Measurements from ENCODE around the gene CLIP3.

The CLIP3 gene

DNA sequence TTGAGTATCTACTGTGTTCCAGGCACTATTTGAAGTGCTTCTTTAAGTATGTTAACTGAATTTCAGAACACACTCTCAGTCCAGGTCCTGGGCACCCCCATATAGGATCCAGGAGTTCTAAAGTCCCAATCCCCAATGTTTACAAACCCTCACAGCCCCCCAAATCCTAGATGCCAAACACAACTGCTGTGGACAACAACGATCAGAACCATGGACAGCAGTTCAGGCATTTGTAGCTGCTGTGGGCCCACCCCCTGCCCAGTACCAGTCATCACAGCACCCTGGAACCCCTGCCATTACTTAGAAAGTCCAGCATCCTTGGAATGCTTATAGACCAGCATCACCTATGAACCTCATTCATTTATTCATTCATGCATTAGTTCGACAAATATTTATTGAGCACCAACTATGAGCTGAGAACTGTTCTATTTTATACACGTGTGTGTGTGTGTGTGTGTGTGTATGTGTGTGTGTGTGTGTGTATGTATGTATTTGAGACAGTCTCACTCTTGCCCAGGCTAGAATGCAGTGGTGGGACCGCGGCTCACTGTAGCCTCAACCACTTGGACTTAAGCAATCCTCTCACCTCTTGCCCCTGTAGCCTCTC, 57.0 kb downstream of the CLIP3 start:
- TF ChIP-seq, protein P1, sequence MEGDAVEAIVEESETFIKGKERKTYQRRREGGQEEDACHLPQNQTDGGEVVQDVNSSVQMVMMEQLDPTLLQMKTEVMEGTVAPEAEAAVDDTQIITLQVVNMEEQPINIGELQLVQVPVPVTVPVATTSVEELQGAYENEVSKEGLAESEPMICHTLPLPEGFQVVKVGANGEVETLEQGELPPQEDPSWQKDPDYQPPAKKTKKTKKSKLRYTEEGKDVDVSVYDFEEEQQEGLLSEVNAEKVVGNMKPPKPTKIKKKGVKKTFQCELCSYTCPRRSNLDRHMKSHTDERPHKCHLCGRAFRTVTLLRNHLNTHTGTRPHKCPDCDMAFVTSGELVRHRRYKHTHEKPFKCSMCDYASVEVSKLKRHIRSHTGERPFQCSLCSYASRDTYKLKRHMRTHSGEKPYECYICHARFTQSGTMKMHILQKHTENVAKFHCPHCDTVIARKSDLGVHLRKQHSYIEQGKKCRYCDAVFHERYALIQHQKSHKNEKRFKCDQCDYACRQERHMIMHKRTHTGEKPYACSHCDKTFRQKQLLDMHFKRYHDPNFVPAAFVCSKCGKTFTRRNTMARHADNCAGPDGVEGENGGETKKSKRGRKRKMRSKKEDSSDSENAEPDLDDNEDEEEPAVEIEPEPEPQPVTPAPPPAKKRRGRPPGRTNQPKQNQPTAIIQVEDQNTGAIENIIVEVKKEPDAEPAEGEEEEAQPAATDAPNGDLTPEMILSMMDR (IDR thresholded peaks at IDR 0.05; ENCODE audit: insufficient read depth, low read depth, low read length, missing control alignments) = no peak
- no peak for DNase-seq (ENCODE audit: low read depth)
- no peak overlapping the region for H3K4me3 ChIP-seq (ENCODE audit: low read depth, low read length)

DNA sequence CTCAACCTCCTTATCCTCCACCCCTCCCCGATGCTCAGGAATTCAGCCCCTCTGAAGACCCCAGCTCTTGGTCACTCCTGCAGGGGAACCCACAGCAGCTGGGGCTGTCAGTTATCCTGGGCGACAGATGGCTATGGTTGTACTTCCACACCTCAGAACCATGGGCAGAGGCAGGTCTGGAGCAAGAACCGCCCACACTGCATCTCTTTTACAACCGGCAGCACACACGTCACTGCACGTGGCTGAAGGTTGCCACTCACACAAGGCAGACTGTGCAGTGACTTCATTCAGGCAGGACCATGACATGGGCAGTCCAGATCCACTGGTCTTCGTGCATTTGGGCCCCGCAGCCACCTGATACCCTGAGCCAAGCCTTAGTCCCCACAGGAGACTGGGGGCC, 59.2 kb downstream of the CLIP3 start:
- no peak for DNase-seq (ENCODE audit: low read depth)
- H3K4me3 ChIP-seq (ENCODE audit: low read depth, low read length) = no peak overlapping the region
- TF ChIP-seq, protein P1 (IDR thresholded peaks at IDR 0.05; ENCODE audit: insufficient read depth, low read depth, low read length, missing control alignments) = no peak

DNA sequence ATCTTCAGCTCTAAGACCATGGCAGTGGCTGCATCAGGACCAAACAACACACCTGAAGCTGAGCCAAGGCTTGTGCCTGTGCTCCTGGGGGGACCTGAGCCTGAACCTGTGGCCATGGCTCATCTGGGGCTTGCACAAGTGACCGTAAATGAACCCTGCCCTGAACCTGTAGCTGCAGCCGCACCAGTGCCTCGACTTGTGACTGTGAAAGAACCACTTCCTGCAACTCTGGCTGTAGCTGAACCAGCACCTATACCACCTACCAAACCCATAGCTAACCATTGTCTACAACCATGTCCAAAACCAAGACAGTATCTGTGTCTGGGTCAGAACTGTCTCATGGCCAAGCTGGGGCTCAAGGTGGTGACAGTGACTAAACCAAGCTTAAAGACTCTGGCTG, 65.9 kb downstream of the CLIP3 start:
- TF ChIP-seq, protein P1 (IDR thresholded peaks at IDR 0.05; ENCODE audit: insufficient read depth, low read depth, low read length, missing control alignments) = no peak
- no peak for DNase-seq (ENCODE audit: low read depth)
- H3K4me3 ChIP-seq (ENCODE audit: low read depth, low read length) = no peak overlapping the region
